ENCODE results near the gene PXMP4. TPM values are rescaled to one million over a fixed set of nuclear protein-coding genes. Genes with fewer than 3 reads are reported as not detected.

PXMP4 gene
- total RNA-seq, 4 donors from 2014 or later = 4.4 to 8.9 (median 6.8) TPM

DNA sequence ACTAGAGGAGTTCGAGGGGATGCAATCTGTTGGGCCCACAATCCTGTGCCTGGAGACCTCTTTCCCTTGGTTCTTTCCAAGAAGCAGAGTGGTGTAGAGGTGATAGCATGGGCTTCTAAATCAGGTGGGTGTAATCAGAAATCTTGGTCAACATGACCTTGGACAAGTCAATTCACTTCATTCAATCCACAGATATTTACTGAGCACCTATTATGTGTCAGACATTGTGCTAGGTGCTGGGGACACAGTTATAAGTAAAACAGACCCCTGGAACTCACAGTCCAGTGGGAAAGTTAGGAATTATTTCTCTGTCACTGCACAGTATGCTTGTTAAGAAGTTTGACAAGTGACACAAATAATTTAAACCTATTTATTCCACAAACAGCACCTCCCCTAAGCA, 30.6 kb downstream of the PXMP4 start:
- Histone ChIP-seq H3K4me1 (peaks cover 0 to 31% (median 9%) of the 10 kb centered on the region in 3 donors), H3K9me3 (no peaks in the 10 kb centered on the region), H3K27ac (no peak overlapping the region), H3K36me3 (no peaks in the 10 kb centered on the region), H3K4me3 (no peak overlapping the region), H3K27me3 (no peaks in the 10 kb centered on the region)
- no peak for ATAC-seq
- WGBS, 2 donors (ENCODE audit: low coverage in 1 of 2) = 100% methylated on average over 1 of the region's 1 CpG; no CpG with 5 or more reads in 1 of the 2 donors
- no peak for TF ChIP-seq EP300 (IDR thresholded peaks at IDR 0.05)
- TF ChIP-seq CTCF (IDR thresholded peaks at IDR 0.05) = no peak
- no peak for TF ChIP-seq POLR2A (IDR thresholded peaks at IDR 0.05)
- no peak for TF ChIP-seq POLR2AphosphoS5 (IDR thresholded peaks at IDR 0.05)

- WGBS, 2 donors (ENCODE audit: low coverage in 1 of 2) = 40 to 83% methylated on average over 1 of the region's 3 CpGs
- ATAC-seq = no peak
- no peaks in the 10 kb centered on the region for H3K9me3 ChIP-seq
Observed at GRCh38 chr20:33688938-33689424, 31.1 kb downstream of the PXMP4 start.

DNA sequence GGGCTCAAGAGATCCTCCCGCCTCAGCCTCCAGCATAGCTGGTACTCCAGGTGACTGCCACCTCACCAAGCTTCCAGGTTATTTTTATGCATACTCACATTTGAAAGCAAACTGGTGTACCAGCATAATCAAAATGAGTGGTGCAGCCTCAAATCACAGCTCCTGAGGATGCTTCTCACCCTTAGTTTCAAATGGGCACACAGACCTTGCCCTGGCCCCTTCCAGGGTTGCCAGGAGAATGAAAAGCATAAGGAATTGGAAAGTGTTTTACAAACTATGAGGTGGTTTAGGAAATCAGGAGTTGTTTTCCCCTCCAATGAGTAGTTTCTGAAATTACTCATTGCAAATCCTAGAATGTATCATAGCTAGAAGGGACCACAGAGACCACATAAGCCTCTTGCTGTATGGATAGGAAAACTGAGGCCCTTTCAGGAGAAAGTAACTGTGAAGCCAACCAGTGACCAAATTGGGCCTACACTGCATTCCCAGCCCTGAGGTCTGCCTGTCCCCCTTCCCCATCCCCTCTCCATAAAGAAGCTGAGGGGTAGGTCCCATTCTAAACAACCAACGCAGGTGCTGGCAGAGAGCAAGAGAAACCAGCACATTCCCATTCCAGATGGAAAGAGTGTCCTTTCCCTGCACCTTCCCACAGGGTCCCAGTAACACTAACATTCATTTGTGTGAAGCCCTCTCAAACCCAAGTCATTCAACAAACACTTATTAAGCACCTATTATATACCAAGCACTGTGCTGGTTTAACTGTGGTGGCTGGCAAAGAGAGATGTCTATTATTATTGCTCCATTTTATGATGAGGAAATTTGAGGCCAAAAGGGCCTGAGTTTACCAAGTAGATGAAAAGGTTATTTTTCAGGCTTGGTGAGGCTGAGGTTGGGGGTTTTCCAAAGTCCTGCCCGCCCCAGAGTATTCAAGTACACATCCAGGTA, 31.8 kb downstream of the PXMP4 start:
- no peaks in the 10 kb centered on the region for H3K36me3 ChIP-seq
- no peak for TF ChIP-seq POLR2A (IDR thresholded peaks at IDR 0.05)
- no peak for TF ChIP-seq EP300 (IDR thresholded peaks at IDR 0.05)
- TF ChIP-seq POLR2AphosphoS5 (IDR thresholded peaks at IDR 0.05) = no peak
- TF ChIP-seq CTCF (IDR thresholded peaks at IDR 0.05) = no peak
- WGBS, 2 donors (ENCODE audit: low coverage in 1 of 2) = 60 to 93% methylated on average over 1 to 2 of the region's 3 CpGs
- no peak for ATAC-seq
- peaks cover 0 to 25% (median 9%) of the 10 kb centered on the region in 3 donors for H3K4me1 ChIP-seq
- no peaks in the 10 kb centered on the region for H3K27me3 ChIP-seq
- H3K27ac ChIP-seq = no peak overlapping the region
- no peaks in the 10 kb centered on the region for H3K9me3 ChIP-seq
- no peak overlapping the region for H3K4me3 ChIP-seq

More at GRCh38 chr20:33688938-33689424, 31.1 kb downstream of the PXMP4 start:
- TF ChIP-seq POLR2A (IDR thresholded peaks at IDR 0.05) (no peak), EP300 (IDR thresholded peaks at IDR 0.05) (no peak), CTCF (IDR thresholded peaks at IDR 0.05) (no peak), POLR2AphosphoS5 (IDR thresholded peaks at IDR 0.05) (no peak)
- H3K4me1 ChIP-seq = peaks cover 0 to 30% (median 9%) of the 10 kb centered on the region in 3 donors
- H3K36me3 ChIP-seq = no peaks in the 10 kb centered on the region
- H3K27ac ChIP-seq = no peak overlapping the region
- H3K4me3 ChIP-seq = no peak overlapping the region
- H3K27me3 ChIP-seq = no peaks in the 10 kb centered on the region

GRCh38 chr20:33687370-33687915, 32.7 kb downstream of the PXMP4 start:
- no peak for ATAC-seq
- no peaks in the 10 kb centered on the region for H3K27me3 ChIP-seq
- no peaks in the 10 kb centered on the region for H3K36me3 ChIP-seq
- H3K4me3 ChIP-seq = no peak overlapping the region
- WGBS, 2 donors (ENCODE audit: low coverage in 1 of 2) = 68 to 79% methylated on average over 4 to 8 of the region's 8 CpGs
- no peaks in the 10 kb centered on the region for H3K9me3 ChIP-seq
- TF ChIP-seq CTCF (IDR thresholded peaks at IDR 0.05) = no peak
- TF ChIP-seq POLR2A (IDR thresholded peaks at IDR 0.05) = no peak
- TF ChIP-seq POLR2AphosphoS5 (IDR thresholded peaks at IDR 0.05) = no peak
- no peak for TF ChIP-seq EP300 (IDR thresholded peaks at IDR 0.05)
- peaks cover 0 to 25% (median 9%) of the 10 kb centered on the region in 3 donors for H3K4me1 ChIP-seq
- H3K27ac ChIP-seq = no peak overlapping the region

All from gastroesophageal sphincter (tissue), 4 donors.